GM10266 (cell line): ENCODE measurements around the gene SMC6.

ENCODE experiments used
- DNase-seq: peaks from one replicate; pipeline ENCODE4 v3.0.0; 2012; ENCODE audit errors: extremely low spot score
- TF ChIP-seq, protein P1 (sequence below): IDR thresholded peaks from 2 replicates; pipeline ENCODE4 v1.5.1; 2012; ENCODE audit warnings: mild to moderate bottlenecking, low read depth; ENCODE audit not compliant: control insufficient read depth, insufficient read depth; ENCODE audit errors: missing control alignments

SMC6 gene

GRCh38 chr2:17614174-17614930 lies 139.3 kb downstream of the SMC6 start:
- TF ChIP-seq, protein P1, sequence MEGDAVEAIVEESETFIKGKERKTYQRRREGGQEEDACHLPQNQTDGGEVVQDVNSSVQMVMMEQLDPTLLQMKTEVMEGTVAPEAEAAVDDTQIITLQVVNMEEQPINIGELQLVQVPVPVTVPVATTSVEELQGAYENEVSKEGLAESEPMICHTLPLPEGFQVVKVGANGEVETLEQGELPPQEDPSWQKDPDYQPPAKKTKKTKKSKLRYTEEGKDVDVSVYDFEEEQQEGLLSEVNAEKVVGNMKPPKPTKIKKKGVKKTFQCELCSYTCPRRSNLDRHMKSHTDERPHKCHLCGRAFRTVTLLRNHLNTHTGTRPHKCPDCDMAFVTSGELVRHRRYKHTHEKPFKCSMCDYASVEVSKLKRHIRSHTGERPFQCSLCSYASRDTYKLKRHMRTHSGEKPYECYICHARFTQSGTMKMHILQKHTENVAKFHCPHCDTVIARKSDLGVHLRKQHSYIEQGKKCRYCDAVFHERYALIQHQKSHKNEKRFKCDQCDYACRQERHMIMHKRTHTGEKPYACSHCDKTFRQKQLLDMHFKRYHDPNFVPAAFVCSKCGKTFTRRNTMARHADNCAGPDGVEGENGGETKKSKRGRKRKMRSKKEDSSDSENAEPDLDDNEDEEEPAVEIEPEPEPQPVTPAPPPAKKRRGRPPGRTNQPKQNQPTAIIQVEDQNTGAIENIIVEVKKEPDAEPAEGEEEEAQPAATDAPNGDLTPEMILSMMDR, result no peak
- no peak for DNase-seq
